Measurements from ENCODE around the gene ADNP.

The ADNP gene

GRCh38 chr20:50932016-50932485, 814 bp upstream of the ADNP start:
- DNase-seq = no peak

GRCh38 chr20:50930976-50931305, 296 bp downstream of the ADNP start:
- DNase-seq = no peak

- peak; percentile 15 for DNase-seq
Observed at GRCh38 chr20:50930139-50930975, 880 bp downstream of the ADNP start.

- peak; percentile 93 for DNase-seq
Observed at GRCh38 chr20:50929299-50930138, 1.7 kb downstream of the ADNP start.

- no peak for DNase-seq
Observed at GRCh38 chr20:50928469-50928868, 2.8 kb downstream of the ADNP start.

GRCh38 chr20:50926530-50926929, 4.7 kb downstream of the ADNP start:
- DNase-seq = no peak

- no peak for DNase-seq
Observed at GRCh38 chr20:50924261-50924920, 6.8 kb downstream of the ADNP start.

GRCh38 chr20:50921803-50922501, 9.3 kb downstream of the ADNP start:
- no peak for DNase-seq

- no peak for DNase-seq
Observed at GRCh38 chr20:50920997-50921396, 10.2 kb downstream of the ADNP start.

GRCh38 chr20:50919567-50919966, 11.7 kb downstream of the ADNP start:
- DNase-seq = no peak

- no peak for DNase-seq
Observed at GRCh38 chr20:50918403-50918802, 12.8 kb downstream of the ADNP start.

GRCh38 chr20:50916934-50917333, 14.3 kb downstream of the ADNP start:
- DNase-seq = no peak

- no peak for DNase-seq
Observed at GRCh38 chr20:50916257-50916656, 15.0 kb downstream of the ADNP start.

- DNase-seq = no peak
Observed at GRCh38 chr20:50915424-50915823, 15.8 kb downstream of the ADNP start.

GRCh38 chr20:50913690-50914375, 17.4 kb downstream of the ADNP start:
- no peak for DNase-seq

- no peak for DNase-seq
Observed at GRCh38 chr20:50911716-50912115, 19.5 kb downstream of the ADNP start.

- no peak for DNase-seq
Observed at GRCh38 chr20:50911030-50911429, 20.2 kb downstream of the ADNP start.

- DNase-seq = no peak
Observed at GRCh38 chr20:50909413-50909812, 21.8 kb downstream of the ADNP start.

- no peak for DNase-seq
Observed at GRCh38 chr20:50904067-50904570, 27.1 kb downstream of the ADNP start.

- no peak for DNase-seq
Observed at GRCh38 chr20:50903353-50904051, 27.7 kb downstream of the ADNP start.

GRCh38 chr20:50901301-50901700, 29.9 kb downstream of the ADNP start:
- DNase-seq = no peak
